ENCODE data around the gene USH2A. TPM values are rescaled to one million over a fixed set of nuclear protein-coding genes. Genes with fewer than 3 reads are reported as not detected.

Gene USH2A
- total RNA-seq, 1 donor from 2014 or later = 0.04 TPM

DNA sequence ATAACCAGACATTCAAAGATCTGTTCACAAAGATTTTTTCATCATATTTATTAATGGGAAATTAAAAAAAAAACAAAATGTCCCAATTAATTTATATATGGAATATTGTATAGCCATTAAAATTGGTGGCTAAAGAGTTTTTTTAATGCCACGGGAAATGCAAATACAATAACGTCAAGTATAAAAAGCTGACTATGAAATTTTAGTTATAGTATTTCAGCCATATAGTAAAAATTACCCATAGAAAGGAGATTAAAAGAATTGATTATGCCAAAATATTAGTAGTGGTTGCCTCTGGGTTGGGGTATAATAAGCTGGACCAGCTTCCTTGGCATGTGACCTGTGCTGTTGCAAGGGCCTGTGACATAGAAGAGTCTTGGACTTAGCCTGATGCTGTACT, 777.4 kb downstream of the USH2A start:
- Mint-ChIP-seq H3K27me3 (ENCODE audit: insufficient read depth, low read depth) (peaks cover 2% of the 10 kb centered on the region), H3K27ac (no peak overlapping the region), H3K4me1 (no peaks in the 10 kb centered on the region), H3K9me3 (no peaks in the 10 kb centered on the region), H3K36me3 (no peaks in the 10 kb centered on the region), H3K4me3 (no peak overlapping the region)
- Histone ChIP-seq H3K9me3 (ENCODE audit: low read depth) (no peaks in the 10 kb centered on the region), H3F3A (ENCODE audit: low read depth) (no peaks in the 10 kb centered on the region), H3K4me2 (no peak overlapping the region), H3K27me3 (no peaks in the 10 kb centered on the region), H3K27ac (no peak overlapping the region), H3K9ac (no peak overlapping the region), H3K4me1 (no peaks in the 10 kb centered on the region), H3K36me3 (no peaks in the 10 kb centered on the region), H3K79me2 (ENCODE audit: low read depth) (no peaks in the 10 kb centered on the region), H2AFZ (replicated peaks) (no peak overlapping the region), H4K20me1 (ENCODE audit: low read depth) (no peaks in the 10 kb centered on the region), H3K4me3 (no peak overlapping the region)
- TF ChIP-seq EZH2phosphoT487 (IDR thresholded peaks at IDR 0.05) (no peak), EZH2 (IDR thresholded peaks at IDR 0.05) (no peak)
- TF ChIP-seq, protein P1, sequence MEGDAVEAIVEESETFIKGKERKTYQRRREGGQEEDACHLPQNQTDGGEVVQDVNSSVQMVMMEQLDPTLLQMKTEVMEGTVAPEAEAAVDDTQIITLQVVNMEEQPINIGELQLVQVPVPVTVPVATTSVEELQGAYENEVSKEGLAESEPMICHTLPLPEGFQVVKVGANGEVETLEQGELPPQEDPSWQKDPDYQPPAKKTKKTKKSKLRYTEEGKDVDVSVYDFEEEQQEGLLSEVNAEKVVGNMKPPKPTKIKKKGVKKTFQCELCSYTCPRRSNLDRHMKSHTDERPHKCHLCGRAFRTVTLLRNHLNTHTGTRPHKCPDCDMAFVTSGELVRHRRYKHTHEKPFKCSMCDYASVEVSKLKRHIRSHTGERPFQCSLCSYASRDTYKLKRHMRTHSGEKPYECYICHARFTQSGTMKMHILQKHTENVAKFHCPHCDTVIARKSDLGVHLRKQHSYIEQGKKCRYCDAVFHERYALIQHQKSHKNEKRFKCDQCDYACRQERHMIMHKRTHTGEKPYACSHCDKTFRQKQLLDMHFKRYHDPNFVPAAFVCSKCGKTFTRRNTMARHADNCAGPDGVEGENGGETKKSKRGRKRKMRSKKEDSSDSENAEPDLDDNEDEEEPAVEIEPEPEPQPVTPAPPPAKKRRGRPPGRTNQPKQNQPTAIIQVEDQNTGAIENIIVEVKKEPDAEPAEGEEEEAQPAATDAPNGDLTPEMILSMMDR (IDR thresholded peaks at IDR 0.05) = no peak
- DNase-seq (ENCODE audit: low spot score) = no peak

DNA sequence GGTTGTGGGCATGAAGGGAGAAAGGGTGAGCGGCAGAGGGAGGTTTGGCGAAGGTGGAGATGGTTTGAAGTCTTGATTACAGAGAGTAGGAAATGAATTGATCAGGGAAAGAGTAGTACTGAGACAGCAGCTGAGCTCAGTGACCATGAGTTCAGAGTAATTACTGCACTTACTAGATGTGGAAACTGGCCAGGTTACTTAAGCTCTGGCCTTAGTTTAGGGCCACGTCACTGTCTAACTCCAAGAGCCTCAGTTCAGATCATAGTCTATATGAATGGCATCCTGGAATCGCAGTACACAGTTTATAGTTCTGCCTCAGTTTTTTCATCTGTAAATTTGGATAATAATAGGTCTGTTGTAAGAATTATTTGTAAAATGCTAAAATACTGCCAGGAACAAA, 778.1 kb downstream of the USH2A start:
- no peak overlapping the region for H3K9ac ChIP-seq
- peaks cover 2% of the 10 kb centered on the region for H3K27me3 Mint-ChIP-seq (ENCODE audit: insufficient read depth, low read depth)

DNA sequence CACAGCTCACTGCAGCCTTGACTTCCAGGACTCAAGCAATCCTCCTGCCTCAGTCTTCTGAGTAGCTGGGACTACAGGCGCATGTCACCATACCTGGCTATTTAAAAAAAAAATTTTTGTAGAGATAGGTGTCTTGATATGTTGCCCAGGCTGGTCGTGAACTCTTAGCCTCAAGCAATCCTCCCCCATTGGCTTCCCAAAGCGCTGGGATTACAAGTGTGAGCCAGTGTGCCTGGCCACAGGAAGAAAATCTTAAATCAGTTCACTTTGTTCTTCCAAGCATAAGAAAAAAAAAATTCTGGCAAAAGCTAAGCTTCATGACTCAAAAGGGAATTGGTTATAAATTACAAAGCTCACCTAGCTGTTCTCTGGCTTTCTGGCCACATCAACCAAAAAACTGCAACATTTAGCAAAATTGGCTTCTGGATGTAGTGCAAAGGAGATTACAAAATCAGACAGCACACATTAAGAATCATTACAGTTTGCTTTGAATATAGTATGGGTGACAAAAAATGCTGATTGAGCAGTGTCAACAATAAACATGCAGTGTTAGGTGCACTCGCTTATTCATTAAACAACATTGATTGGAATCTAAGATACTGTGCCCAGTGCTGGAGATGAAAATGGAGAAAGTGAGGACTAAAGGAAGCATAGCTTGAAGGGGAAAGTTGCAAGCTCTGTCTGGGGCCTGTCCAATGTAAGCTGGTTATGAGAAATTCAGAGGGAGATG, 779.5 kb downstream of the USH2A start:
- no peaks in the 10 kb centered on the region for H3K4me1 ChIP-seq
- H3K9me3 ChIP-seq (ENCODE audit: low read depth) = no peaks in the 10 kb centered on the region
- H3K79me2 ChIP-seq (ENCODE audit: low read depth) = no peaks in the 10 kb centered on the region
- Mint-ChIP-seq H3K36me3 (no peaks in the 10 kb centered on the region), H3K9me3 (no peaks in the 10 kb centered on the region), H3K27me3 (ENCODE audit: insufficient read depth, low read depth) (peaks cover 2% of the 10 kb centered on the region), H3K27ac (no peak overlapping the region), H3K4me3 (no peak overlapping the region), H3K4me1 (no peaks in the 10 kb centered on the region)
- no peaks in the 10 kb centered on the region for H4K20me1 ChIP-seq (ENCODE audit: low read depth)
- no peak for DNase-seq (ENCODE audit: low spot score)
- H3K4me3 ChIP-seq = no peak overlapping the region
- no peak overlapping the region for H2AFZ ChIP-seq (replicated peaks)
- H3K9ac ChIP-seq = no peak overlapping the region
- H3K36me3 ChIP-seq = no peaks in the 10 kb centered on the region
- H3K27me3 ChIP-seq = no peaks in the 10 kb centered on the region
- no peak overlapping the region for H3K4me2 ChIP-seq
- TF ChIP-seq EZH2 (IDR thresholded peaks at IDR 0.05) (no peak), EZH2phosphoT487 (IDR thresholded peaks at IDR 0.05) (no peak)
- TF ChIP-seq, protein P1 (IDR thresholded peaks at IDR 0.05) = no peak
- H3K27ac ChIP-seq = no peak overlapping the region
- H3F3A ChIP-seq (ENCODE audit: low read depth) = no peaks in the 10 kb centered on the region

More for the DNA sequence above, 778.1 kb downstream of the USH2A start:
- no peaks in the 10 kb centered on the region for H3F3A ChIP-seq (ENCODE audit: low read depth)
- DNase-seq (ENCODE audit: low spot score) = no peak
- H3K36me3 ChIP-seq = no peaks in the 10 kb centered on the region
- H3K27me3 ChIP-seq = no peaks in the 10 kb centered on the region
- no peak overlapping the region for H3K4me2 ChIP-seq
- no peaks in the 10 kb centered on the region for H3K79me2 ChIP-seq (ENCODE audit: low read depth)
- H3K36me3 Mint-ChIP-seq = no peaks in the 10 kb centered on the region
- H3K9me3 Mint-ChIP-seq = no peaks in the 10 kb centered on the region
- no peaks in the 10 kb centered on the region for H3K9me3 ChIP-seq (ENCODE audit: low read depth)
- no peak overlapping the region for H2AFZ ChIP-seq (replicated peaks)
- no peaks in the 10 kb centered on the region for H3K4me1 ChIP-seq
- H3K4me3 ChIP-seq = no peak overlapping the region
- H3K27ac Mint-ChIP-seq = no peak overlapping the region
- no peaks in the 10 kb centered on the region for H3K4me1 Mint-ChIP-seq
- H3K27ac ChIP-seq = no peak overlapping the region
- no peak overlapping the region for H3K4me3 Mint-ChIP-seq
- H4K20me1 ChIP-seq (ENCODE audit: low read depth) = no peaks in the 10 kb centered on the region
- TF ChIP-seq EZH2phosphoT487 (IDR thresholded peaks at IDR 0.05) (no peak), EZH2 (IDR thresholded peaks at IDR 0.05) (no peak)
- TF ChIP-seq, protein P1 (IDR thresholded peaks at IDR 0.05) = no peak
